HG02678 (cell line): ENCODE results near the gene ELP1.
"Not testable (repeated sequence)": the region's sequence is repeated elsewhere in the genome, so short reads cannot be mapped to it uniquely, and the experiment has no call there.

Source experiments
- ATAC-seq: cut with Tn5 transposase; IDR thresholded peaks from one replicate; pipeline ENCODE4 v1.9.1; 2021; ENCODE audit warnings: mild to moderate bottlenecking, moderate library complexity; ENCODE audit not compliant: unreplicated experiment

The ELP1 gene

DNA sequence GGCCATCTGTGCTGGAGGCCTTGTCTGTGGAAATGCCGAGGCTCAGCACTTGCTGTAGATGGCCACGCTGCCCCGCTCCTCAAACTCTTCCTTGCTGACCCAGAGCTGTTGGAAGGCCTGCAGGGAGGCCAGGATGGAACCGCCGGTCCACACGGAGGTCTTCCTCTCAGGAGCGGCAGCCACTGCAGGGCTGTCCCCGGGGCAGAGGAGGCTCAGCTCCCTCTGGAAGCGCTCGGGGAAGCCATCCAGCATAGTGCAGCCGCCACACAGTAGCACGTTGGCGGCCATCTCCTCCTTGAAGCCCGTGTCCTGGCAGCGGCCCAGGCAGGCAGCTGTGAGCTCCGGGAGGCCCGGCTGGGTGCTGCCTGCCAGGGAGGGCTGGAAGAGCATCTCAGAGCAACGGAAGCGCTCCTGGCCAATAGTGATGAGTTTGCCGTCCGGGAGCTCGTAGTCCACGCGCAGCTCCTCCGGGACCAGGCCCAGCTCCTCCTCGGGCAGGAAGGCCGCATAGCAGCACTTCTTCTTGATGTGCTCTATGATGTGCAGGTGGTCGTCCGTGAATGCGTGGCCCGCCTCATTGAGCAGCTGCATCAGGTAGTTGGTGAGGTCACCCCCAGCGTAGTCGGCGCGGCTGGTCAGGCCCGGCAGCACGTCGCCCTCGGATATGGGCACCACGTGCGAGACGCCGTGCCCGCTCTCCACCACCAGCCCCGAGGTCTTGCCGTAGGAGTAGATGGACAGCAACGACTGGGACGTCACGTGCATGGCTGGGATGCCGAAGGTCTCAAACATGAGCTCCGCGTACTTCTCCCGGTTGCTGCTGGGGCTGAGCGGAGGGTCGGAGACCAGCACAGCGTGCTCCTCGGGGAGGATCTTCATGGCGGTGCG lies 79.0 kb downstream of the ELP1 start:
- no peak for ATAC-seq

DNA sequence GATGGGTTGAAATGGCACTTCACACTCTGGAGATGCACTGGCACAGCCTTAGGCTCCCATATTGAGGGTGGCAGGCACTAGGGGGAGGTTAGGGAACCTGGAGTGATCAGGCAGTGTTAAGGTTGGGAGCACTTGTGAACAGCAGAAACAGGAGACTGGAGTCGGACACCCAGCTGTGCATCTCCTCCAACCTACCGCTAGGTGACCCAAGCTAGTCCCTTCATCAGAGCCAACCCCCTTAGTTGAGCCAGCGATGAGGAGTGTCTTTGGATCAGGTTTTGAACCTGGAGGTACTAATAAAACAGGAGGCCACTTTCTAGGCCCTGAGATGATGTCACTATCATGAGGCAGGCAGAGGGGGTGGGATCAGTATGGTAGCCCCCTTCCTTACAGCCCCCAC lies 79.8 kb downstream of the ELP1 start:
- no peak for ATAC-seq

DNA sequence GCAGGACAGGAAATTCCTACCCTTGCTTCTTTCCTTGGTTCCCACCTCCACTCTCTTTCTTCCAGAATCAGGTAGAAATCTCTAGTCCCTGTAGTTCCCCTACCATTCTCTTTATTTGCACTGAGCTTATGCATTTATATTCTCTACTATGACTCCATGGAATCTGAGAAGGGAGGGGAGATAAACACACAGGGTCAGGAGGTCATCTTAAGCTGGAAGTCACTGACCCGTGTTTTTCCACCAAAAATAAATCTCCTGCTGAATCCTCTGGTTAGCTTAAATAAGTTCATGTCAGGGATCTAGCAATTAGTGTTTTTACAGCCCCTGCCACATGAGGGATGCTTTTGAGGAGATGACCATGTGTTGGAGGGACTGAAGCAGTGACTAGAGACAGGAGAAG lies 81.8 kb downstream of the ELP1 start:
- no peak for ATAC-seq

DNA sequence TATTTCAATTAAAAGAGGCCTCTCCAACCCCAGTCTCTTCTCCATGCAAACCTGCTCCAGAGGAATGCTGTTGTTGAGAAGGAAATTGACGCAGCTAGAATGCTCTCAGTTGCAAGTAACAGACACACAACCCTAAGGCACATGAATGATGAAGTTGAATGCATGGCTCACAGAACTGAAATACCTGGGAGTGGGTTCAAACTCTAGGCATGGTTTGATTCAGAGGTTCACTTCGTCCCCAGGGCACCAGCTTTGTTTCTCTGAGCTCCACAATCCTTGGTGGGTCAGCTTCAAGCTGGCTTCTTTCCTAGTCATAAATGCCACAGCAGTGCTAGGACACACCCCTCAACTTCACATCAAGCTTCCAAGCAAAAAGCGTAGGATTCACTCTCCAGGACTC lies 82.8 kb downstream of the ELP1 start:
- ATAC-seq = no peak

DNA sequence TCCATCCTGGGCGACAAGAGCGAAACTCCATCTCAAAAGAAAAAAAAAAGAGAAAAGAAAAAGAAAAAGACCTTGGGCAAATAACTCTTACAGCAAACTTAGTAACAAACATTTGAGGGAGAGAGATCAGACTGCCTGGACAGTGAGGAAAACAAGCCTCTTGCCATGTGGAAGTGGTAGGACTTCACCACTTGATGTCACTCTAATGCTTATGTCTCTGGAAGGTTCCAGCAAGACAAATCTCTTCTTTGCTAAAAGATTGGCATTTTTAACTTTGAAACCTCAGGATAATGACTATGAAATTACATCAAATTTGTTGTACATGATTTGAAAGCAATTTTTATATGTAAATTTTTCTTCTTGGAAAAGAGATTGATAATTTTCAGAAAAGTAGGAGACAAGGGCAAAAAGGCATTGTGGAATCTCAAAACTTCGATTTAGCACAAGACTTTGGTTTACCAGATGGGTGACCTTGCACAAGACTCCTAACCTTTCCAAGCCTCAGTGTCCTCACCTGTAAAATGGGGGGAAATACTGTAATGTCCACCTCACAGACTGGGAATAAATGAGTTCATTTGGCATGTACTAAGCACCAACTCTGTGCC lies 83.5 kb downstream of the ELP1 start:
- ATAC-seq = no peak

DNA sequence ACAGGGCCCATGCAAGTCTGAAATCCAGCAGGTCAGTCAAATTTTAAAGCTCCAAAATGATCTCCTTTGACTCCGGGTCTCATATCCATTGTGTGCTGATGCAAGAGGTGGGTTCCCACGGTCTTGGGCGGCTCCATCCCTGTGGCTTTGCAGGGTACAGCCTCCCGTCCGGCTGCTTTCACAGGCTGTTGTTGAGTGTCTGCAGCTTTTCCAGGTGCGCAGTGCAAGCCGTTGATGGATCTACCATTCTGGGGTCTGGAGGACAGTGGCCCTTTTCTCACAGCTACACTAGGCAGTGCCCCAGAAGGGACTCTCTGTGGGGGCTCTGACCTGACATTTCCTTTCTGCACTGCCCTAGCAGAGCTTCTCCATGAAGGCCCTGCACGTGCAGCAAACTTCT lies 85.6 kb downstream of the ELP1 start:
- ATAC-seq = not testable (repeated sequence)

DNA sequence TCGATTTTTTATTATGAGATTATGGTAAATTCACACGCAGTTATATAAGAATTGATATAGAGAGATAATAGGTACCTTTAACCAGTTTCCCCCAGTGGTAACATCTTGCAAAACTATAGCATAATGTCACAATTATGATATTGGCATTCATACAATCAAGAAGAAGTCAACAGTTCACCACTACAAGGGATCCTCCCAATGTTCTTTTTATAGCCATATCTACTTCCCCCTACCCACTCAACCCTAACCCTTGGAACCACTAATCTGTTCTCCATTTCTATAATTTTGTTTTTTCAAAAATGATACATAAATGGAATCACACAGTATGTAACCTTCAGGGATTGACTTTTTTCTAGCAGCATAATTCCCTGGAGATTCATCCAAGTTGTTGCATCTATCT lies 88.0 kb downstream of the ELP1 start:
- ATAC-seq = no peak

DNA sequence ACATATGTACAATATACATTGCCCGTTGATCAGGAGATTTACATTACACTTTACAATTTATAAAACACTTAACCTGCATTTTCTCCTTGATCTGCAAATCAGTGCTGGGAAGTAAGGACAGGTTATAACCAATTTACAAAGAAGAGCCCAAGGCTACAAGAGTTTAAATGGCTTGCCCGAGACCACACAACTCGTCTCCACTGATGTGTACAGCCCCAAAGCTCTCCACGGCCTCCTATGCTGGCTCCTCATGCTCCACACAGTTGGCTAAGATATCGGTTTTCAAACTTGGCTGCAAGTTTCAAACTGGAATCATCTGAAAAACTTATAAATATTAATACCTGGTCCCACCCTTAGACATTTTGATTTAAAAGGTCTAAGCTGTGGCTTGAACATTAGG lies 88.4 kb downstream of the ELP1 start:
- ATAC-seq = no peak

DNA sequence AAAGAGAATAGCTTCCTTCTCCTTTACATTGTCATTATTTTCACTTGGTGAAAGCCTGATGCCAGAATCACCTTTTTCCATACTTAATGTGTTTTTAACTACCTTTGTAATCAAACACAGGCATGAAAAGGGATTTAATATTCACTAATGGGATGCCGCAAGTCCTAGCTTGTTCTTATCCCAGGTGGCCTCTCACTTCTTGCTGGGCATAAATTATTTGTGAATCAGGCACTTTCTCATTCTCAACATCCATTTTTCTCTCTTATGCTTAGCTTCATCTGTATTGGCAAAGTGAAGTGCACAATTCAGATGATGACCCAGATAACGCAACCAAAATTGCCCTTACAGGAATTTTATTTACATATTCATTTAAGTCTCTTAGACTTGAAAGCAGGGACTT lies 89.1 kb downstream of the ELP1 start:
- no peak for ATAC-seq

DNA sequence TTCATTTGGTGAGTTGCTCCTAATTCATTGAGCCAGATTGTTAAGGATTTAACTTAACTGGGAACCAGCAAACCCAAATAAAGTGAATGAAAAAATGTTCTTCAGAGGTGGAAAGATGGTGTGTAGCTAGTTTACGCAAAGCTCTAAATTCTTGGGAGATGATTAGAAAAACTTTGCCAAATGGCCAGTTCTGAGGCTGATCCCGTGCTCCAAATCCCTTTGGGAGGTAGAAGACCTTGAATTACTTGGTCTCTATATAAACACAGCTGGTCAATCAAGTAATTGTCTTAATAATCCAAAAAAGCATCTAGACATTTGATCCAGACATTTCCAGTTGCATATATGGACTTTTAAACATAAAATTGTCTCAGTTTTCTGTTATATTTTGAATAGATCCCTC lies 89.5 kb downstream of the ELP1 start:
- ATAC-seq = no peak

DNA sequence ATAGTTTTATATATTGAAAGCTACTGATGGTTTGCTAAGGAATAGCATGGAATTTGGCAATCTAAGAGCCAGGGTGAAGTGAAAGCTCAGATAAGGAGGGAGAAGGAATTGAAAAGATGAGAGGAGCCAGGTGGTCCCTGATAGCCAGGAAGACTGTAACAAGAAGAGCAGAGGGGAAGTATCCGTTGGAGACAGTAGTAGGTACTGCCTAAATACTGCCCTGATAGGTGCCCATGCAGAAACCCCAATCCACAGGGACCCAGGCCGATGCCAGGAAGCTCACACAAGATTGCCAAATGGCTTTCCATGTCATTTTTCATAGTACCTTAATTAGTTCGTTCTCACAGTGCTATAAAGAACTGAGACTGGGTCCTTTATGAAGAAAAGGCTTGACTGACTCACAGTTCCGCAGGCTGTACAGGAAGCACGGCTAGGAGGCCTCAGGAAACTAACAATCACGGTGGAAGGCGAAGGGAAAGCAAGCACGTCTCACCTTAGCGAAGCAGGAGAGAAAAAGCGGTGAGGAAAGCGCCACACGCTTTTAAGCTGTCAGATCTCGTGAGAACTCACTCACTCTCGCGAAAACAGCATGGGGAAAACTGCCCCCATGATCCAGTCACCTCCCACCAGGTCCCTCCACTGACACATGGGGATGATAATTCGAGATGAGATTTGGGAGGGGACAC lies 91.2 kb downstream of the ELP1 start:
- no peak for ATAC-seq

DNA sequence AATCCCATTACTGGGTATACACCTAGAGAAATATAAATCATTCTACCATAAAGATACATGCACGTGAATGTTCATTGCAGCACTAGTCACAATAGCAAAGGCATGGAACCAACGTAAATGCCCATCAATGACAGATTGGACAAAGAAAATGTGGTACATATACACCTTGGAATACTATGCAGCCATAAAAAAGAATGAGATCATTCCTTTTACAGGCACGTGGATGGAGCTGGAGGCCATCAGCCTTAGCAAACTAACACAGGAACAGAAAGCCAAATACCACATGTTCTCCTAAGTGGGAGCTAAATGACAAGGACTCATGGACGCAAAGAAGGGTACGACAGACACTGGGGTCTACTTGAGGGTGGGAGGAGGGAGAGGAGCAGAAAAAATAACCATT lies 94.4 kb downstream of the ELP1 start:
- ATAC-seq = not testable (repeated sequence)

DNA sequence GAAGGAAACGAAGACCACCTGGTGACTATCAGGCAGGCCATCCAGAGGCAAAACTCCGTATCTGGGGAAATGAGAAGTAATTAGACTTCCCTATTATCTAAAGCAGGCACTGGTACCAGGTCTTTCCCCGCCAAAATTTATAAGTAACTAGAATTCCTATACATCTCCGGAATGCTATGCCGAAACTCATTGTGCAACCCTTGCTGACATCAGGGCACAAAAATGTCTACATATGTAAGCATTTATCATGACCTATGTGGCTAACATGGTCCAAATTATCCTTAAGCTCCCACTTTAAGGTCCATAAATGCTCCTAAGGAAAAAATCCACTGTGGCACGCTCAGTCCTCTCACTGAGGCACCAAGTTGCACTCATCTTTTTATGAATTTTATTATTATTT lies 95.9 kb downstream of the ELP1 start:
- ATAC-seq = no peak

DNA sequence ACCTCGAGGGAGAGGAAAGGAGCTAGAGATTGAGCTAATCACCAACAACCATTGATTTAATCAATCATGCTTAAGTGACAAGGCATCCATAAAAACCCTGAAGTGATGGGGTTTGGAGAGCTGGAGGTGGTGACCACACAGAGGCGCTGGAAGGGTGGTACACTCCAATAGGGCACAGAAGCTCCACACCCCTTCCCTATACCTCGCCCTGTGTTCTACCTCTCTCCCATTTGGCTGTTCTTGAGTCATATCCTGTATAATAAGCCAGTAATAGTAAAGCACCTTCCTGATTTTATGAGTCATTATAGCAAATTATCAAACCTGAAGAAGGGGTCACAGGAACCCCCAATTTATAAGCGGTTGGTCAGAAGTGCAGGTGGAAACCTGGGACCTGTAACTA lies 96.4 kb downstream of the ELP1 start:
- no peak for ATAC-seq

DNA sequence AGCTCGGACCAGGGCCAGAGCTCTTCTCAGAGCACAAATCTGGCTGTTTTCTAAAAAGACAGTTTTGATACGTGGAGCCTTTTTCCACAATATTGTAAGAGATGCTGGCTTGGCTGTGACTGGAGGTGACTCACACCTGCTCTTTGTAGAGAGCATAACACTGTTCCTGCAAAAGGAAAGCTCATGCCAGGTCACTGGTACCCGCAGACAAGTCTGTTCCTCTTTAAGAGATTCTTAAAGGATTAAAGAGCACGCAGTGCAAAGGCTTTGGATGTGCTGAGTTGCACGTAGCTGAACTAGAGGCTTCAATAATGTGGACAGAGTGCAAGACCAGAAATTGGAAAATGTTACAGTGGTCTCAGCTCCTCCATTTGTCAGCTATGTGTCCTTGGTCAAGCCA lies 97.1 kb downstream of the ELP1 start:
- ATAC-seq = no peak

DNA sequence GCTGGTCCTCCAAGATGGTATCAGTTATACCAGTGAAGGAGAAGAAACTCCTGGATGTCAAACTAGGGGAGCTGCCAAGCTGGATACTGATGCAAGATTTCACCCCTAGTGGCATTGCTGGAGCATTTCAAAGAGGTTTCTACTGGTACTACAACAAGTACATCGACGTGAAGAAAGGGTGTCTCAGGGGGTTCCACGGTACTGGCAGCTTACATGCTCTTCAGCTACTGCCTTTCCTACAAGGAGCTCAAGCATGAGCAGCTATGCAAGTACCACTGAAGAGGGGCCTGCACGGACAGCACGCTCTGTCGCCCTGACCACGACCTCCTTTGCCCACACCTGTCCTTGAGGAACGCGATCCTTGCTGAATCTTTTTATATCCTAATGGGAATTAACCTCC lies 97.6 kb downstream of the ELP1 start:
- ATAC-seq = no peak

DNA sequence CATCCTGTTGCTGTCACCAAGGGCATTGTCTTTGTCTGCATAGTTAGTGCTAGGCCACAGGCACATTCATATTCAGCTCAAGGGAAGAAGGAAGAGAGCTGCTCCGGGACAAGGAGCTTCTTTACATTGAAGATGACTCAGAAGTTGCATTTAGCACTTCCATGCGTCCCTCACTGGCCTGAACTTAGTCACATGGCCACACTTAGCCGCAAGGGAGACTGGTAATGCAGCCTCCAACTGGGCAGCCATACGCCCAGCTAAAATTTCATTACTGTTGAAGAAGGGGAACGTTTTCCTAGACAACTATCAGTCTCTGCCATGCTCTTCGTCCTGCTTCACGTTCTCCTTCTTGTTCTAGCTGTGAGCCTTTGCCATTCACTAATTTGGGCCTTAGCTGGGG lies 98.1 kb downstream of the ELP1 start:
- ATAC-seq = no peak

DNA sequence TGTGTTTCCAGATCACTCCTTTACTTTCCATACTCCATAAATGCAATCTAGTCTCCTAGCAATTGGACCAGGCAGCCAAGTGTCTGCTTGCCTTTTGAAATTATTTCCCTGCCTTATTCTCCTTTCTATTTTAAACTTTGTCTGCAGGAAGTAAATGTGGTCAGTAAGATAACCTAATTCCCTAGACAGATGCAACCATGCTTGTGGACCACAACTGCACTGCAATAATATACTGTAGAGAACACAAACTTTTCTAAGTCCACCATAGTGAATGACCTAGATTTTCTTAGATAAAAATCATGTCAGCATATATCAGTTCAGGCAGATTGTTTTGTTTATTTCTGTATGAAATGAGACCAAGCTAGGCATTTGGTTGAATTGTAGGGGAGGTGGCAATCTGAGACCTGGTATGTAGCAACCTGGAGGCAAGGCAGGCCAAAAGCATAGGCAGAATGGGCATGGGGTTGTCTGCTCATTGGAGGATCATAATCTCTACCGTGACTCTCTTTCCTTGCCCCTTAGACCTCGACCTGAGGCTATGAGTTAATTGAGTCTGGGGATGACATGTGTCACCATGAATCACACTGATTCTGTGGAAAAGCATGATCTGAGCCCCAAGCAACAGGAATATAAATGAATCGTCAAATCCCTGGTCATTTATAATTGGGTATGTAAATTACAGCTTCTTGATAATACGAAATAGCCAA lies 98.8 kb downstream of the ELP1 start:
- no peak for ATAC-seq

DNA sequence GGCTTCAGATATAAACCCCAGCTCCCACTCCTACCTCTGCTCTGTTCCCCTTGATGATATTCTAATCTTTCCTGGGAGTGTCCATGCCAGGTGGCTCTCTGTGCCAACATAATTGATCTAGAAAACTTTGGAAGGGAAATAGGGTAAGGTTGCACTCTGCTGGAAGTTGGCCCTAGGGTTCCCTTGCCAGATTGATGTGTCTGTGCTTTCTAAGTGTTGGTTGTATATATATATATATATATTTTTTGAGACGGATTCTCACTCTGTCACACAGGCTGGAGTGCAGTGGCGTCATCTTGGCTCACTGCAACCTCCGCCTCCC lies 101.8 kb downstream of the ELP1 start:
- no peak for ATAC-seq

DNA sequence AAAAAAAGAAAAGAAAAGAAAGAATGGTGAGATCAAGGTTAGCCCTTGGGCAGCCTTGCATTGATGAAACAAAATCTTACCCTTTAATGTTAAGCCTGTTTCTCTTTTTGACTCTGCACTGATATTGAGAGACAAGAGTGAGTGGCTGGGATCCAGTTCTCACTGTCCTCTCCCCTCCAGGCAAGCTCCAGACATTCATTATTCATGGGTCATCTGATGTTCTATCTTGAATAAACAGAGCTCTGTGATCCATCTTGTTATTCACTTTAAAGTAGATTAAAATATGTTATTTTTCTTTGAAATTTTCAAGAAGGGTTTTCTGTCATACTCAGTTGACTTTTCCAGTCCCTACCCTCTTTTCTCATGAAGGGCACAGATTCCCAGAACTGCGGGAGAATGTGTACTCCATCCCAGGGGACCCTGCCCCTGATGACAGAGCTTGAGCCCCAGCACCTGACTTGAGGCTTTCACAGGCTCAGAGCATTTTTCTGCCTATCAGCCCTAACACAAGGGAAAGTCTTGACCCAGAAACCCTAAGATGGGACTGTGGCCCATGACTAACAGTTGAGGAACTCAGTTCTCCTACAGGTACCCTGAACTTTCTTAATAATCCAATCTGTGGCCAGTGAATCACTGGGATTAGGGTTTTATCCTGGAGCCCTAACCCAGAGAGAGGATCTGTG lies 102.3 kb downstream of the ELP1 start:
- no peak for ATAC-seq

DNA sequence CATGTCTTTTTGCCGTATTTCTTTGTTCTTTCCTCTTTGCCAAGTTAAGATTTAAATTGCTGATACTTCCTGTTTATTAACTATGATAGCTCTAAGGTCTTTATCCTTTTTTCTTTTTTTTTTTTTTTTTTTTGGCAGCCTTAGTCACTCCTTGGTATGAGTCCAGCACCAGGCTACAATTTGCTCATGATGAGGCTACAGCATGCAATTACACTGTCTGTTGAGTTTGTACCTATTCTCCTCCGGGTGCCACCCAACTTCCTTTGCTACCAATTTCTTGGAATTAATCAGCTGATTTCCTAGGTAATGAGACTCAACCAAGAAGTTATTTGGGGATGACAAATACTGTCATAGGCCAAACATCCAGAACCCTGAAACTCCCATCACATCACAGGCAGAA lies 103.7 kb downstream of the ELP1 start:
- ATAC-seq = no peak
